Measurements from ENCODE around the gene TRMU. TPM values are rescaled to one million over a fixed set of nuclear protein-coding genes. Genes with fewer than 3 reads are reported as not detected.

Gene TRMU
- total and polyA plus RNA-seq, 4 donors: 22.5 to 64.4 (median 47.6) TPM

DNA sequence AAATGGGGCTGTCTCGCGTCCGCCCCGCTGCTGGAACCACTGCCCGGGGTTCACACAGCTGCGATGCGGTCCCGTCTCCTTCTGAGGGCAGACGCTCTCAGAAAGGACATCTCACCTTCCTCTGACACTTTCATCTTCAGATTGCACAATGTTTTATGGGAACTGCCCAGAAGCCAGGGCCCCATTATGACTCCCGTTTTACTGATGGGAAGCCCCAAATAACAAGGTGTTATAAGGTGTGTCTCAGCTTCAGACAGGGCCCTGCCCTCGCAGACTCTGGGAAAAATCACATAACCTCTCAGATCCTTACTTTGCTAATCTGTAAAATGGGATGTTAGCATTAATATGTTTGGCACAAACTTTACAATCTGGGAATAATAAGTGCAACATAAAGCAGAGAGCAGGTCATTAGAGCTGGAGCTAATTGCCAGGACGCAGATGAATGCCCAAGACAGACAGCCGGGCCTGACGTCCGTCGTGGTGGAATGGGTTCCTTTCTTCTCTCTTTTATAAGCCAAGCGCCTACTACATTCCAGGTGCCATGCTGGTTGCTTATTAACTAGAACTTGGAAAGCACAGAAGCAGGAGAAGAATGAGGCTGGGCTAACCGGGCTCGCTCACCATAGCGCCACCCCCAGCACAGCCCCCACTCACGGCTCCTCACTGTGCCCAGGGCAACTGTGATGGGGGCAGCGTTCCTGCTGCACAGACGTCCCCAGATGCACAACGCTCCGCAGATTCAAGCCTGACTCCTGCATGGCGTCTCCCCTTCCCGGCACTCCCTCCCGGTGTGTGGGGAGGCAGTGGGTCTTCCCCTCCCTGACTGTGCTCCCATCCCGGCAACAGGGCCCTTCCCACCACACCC lies 43.8 kb downstream of the TRMU start:
- DNase-seq (ENCODE audit: low read depth in 4 of 6, low spot score in 6 of 6): peak in 2 of 6 donors; percentile 13 to 40
- no peaks in the 10 kb centered on the region for H3K9me3 ChIP-seq (ENCODE audit: control insufficient read depth, insufficient read depth, low read length)
- H3K4me1 ChIP-seq (ENCODE audit: control insufficient read depth, insufficient read depth, low read length): peaks cover 28% of the 10 kb centered on the region
- H3K36me3 ChIP-seq (ENCODE audit: control insufficient read depth, insufficient read depth, low read length): peaks cover 47% of the 10 kb centered on the region
- H3K27ac ChIP-seq (ENCODE audit: low read depth, low read length): no peak overlapping the region
- peaks cover 2% of the 10 kb centered on the region for H3K27me3 ChIP-seq (ENCODE audit: control insufficient read depth, insufficient read depth, low read length)
- H3K4me3 ChIP-seq (ENCODE audit: low read depth, low read length): no peak overlapping the region
- WGBS (ENCODE audit: insufficient coverage): 56% methylated on average over 24 of the region's 29 CpGs

DNA sequence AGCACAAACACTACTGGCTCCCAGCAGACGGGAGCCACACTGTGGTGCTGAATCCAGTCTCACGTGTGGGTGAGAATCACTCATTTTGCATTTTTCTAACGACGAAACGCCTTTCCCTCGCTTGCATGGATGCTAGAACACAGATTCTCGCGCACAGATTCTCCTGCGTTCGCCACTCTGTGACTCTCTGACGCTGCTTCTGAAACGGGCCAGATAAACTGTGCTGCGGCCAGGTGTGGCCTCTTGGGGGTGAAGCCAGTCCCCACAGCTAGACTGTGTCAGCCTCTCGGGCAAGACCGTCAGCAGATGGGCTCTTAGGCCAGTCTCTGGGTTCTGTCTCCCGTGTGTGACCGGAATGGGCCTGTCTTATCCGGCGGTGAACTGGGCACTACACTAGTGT lies 44.6 kb downstream of the TRMU start:
- 79% methylated on average over 19 of the region's 19 CpGs for WGBS (ENCODE audit: insufficient coverage)
- Histone ChIP-seq H3K4me3 (ENCODE audit: low read depth, low read length) (no peak overlapping the region), H3K9me3 (ENCODE audit: control insufficient read depth, insufficient read depth, low read length) (no peaks in the 10 kb centered on the region), H3K4me1 (ENCODE audit: control insufficient read depth, insufficient read depth, low read length) (peaks cover 28% of the 10 kb centered on the region), H3K27ac (ENCODE audit: low read depth, low read length) (no peak overlapping the region), H3K27me3 (ENCODE audit: control insufficient read depth, insufficient read depth, low read length) (peaks cover 2% of the 10 kb centered on the region), H3K36me3 (ENCODE audit: control insufficient read depth, insufficient read depth, low read length) (peaks cover 40% of the 10 kb centered on the region)
- peak in 1 of 6 donors; percentile 9 for DNase-seq (ENCODE audit: low read depth in 4 of 6, low spot score in 6 of 6)

DNA sequence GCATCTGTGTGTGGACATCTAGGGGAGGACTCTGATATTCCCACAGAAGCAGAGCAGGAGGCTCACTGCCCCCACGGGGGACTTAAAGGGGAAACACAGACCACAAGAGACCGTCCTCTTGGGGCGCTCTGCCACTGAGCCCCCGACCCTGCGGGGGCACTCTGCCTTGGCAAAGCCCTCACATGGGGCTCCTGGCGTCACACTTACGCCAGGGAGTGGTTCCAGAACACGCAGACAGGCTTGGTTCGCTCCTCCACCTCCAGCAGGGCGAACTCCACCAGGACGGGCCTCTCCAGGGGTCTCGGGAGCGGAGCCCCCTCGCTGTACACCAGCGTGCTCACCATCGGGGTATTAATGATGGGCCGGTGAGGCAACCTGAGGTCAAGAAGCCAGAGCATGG lies 45.1 kb downstream of the TRMU start:
- 89% methylated on average over 13 of the region's 17 CpGs for WGBS (ENCODE audit: insufficient coverage)
- H3K9me3 ChIP-seq (ENCODE audit: control insufficient read depth, insufficient read depth, low read length): no peaks in the 10 kb centered on the region
- no peak overlapping the region for H3K4me3 ChIP-seq (ENCODE audit: low read depth, low read length)

DNA sequence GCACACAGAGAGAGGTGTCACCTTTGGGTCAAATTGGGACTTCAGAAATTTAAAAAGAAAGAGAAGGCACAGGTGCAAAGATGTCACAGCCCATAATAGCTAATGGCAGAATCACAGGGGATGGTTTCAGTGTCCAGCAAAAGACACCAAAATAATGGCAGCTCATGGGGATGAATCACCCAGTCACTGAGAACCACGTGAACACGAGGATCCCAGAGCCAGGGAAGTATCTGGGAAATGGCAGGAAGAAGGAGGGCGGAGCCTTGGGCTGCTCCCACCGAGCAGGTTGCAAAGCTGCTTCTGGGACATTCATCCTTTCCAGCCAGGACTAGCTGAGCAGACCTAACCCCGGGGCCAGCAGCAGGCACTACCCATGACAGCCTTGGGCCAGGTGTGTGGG lies 45.6 kb downstream of the TRMU start:
- DNase-seq (ENCODE audit: low read depth in 4 of 6, low spot score in 6 of 6): no peak
- Histone ChIP-seq H3K4me1 (ENCODE audit: control insufficient read depth, insufficient read depth, low read length) (peaks cover 28% of the 10 kb centered on the region), H3K27me3 (ENCODE audit: control insufficient read depth, insufficient read depth, low read length) (peaks cover 2% of the 10 kb centered on the region), H3K4me3 (ENCODE audit: low read depth, low read length) (no peak overlapping the region), H3K27ac (ENCODE audit: low read depth, low read length) (no peak overlapping the region), H3K36me3 (ENCODE audit: control insufficient read depth, insufficient read depth, low read length) (peaks cover 39% of the 10 kb centered on the region), H3K9me3 (ENCODE audit: control insufficient read depth, insufficient read depth, low read length) (no peaks in the 10 kb centered on the region)
- WGBS (ENCODE audit: insufficient coverage): 66% methylated on average over 3 of the region's 5 CpGs

More for the DNA sequence above, 45.1 kb downstream of the TRMU start:
- peaks cover 2% of the 10 kb centered on the region for H3K27me3 ChIP-seq (ENCODE audit: control insufficient read depth, insufficient read depth, low read length)
- H3K27ac ChIP-seq (ENCODE audit: low read depth, low read length): no peak overlapping the region
- peaks cover 38% of the 10 kb centered on the region for H3K36me3 ChIP-seq (ENCODE audit: control insufficient read depth, insufficient read depth, low read length)
- peaks cover 28% of the 10 kb centered on the region for H3K4me1 ChIP-seq (ENCODE audit: control insufficient read depth, insufficient read depth, low read length)
- no peak for DNase-seq (ENCODE audit: low read depth in 4 of 6, low spot score in 6 of 6)

DNA sequence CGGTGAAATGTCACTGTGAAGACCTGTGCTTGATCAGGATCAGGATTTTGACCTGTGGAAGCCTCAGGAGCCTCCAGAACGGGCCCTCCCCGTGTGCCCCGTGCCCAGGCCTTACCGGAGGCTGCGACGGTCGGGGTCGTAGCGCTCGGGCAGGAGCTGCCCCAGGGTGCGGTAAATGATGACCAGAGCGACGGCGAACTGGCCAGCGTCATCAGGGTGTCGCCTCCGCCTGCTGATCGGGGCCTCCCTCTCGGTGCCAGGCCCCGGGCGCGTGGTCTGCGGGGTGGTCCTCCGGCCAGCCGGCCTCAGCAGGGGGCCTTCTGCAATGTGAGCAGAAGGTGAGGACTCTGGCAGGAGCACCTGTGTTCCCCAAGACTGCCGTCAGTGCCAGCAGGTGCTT lies 46.2 kb downstream of the TRMU start:
- Histone ChIP-seq H3K9me3 (ENCODE audit: control insufficient read depth, insufficient read depth, low read length) (no peaks in the 10 kb centered on the region), H3K4me1 (ENCODE audit: control insufficient read depth, insufficient read depth, low read length) (peaks cover 28% of the 10 kb centered on the region), H3K4me3 (ENCODE audit: low read depth, low read length) (no peak overlapping the region), H3K36me3 (ENCODE audit: control insufficient read depth, insufficient read depth, low read length) (peaks cover 41% of the 10 kb centered on the region), H3K27me3 (ENCODE audit: control insufficient read depth, insufficient read depth, low read length) (peaks cover 2% of the 10 kb centered on the region), H3K27ac (ENCODE audit: low read depth, low read length) (no peak overlapping the region)
- no peak for DNase-seq (ENCODE audit: low read depth in 4 of 6, low spot score in 6 of 6)
- 96% methylated on average over 26 of the region's 27 CpGs for WGBS (ENCODE audit: insufficient coverage)

DNA sequence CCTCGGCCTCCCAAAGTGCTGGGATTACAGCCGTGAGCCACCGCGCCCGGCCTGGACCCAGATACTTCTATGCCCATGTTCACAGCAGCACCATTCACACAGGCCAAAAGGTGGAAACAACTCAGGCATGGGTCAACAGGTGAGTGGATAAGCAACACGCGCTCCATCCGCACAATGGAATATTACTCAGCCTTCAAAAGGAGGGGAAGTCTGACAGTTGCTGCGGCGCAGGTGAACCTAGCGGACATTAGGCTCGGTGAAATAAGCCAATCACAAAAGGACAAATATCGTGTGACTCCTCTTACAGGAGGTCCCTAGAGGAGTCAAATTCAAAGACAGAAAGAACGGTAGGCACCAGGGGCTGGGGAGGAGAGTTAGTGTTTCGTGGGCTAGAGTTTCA lies 47.0 kb downstream of the TRMU start:
- H3K36me3 ChIP-seq (ENCODE audit: control insufficient read depth, insufficient read depth, low read length): peaks cover 33% of the 10 kb centered on the region
- WGBS (ENCODE audit: insufficient coverage): 97% methylated on average over 12 of the region's 15 CpGs

GRCh38 chr22:46386312-46386711 lies 50.8 kb downstream of the TRMU start:
- Histone ChIP-seq H3K4me3 (ENCODE audit: low read depth, low read length) (no peak overlapping the region), H3K9me3 (ENCODE audit: control insufficient read depth, insufficient read depth, low read length) (no peaks in the 10 kb centered on the region), H3K4me1 (ENCODE audit: control insufficient read depth, insufficient read depth, low read length) (no peaks in the 10 kb centered on the region), H3K36me3 (ENCODE audit: control insufficient read depth, insufficient read depth, low read length) (peaks cover 35% of the 10 kb centered on the region), H3K27ac (ENCODE audit: low read depth, low read length) (no peak overlapping the region), H3K27me3 (ENCODE audit: control insufficient read depth, insufficient read depth, low read length) (no peaks in the 10 kb centered on the region)
- 97% methylated on average over 24 of the region's 27 CpGs for WGBS (ENCODE audit: insufficient coverage)
- DNase-seq (ENCODE audit: low read depth in 4 of 6, low spot score in 6 of 6): no peak

More for the DNA sequence above, 47.0 kb downstream of the TRMU start:
- Histone ChIP-seq H3K27ac (ENCODE audit: low read depth, low read length) (no peak overlapping the region), H3K4me3 (ENCODE audit: low read depth, low read length) (no peak overlapping the region), H3K4me1 (ENCODE audit: control insufficient read depth, insufficient read depth, low read length) (peaks cover 25% of the 10 kb centered on the region), H3K27me3 (ENCODE audit: control insufficient read depth, insufficient read depth, low read length) (peaks cover 2% of the 10 kb centered on the region), H3K9me3 (ENCODE audit: control insufficient read depth, insufficient read depth, low read length) (no peaks in the 10 kb centered on the region)
- DNase-seq (ENCODE audit: low read depth in 4 of 6, low spot score in 6 of 6): no peak

DNA sequence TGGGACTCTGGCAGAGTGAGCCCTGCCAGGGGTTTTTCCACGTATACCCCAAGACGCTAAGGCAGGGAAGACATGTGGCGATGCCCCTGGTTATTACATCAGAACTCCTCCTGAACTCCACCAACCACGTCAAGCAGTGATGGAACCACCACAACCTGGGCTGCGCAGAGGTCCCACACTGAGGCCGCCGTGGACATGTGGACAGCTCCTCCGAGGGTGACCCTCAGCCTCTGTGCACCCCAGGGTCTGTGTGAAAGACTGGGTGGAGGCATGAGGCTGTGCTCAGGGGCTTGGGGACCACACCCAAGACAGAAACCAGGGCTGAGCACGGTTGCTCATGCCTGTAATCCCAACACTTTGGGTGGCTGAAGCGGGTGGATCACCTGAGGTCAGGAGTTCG lies 52.2 kb downstream of the TRMU start:
- WGBS (ENCODE audit: insufficient coverage): 96% methylated on average over 8 of the region's 11 CpGs
- no peaks in the 10 kb centered on the region for H3K9me3 ChIP-seq (ENCODE audit: control insufficient read depth, insufficient read depth, low read length)
- no peak overlapping the region for H3K4me3 ChIP-seq (ENCODE audit: low read depth, low read length)
- peaks cover 34% of the 10 kb centered on the region for H3K36me3 ChIP-seq (ENCODE audit: control insufficient read depth, insufficient read depth, low read length)
- H3K4me1 ChIP-seq (ENCODE audit: control insufficient read depth, insufficient read depth, low read length): no peaks in the 10 kb centered on the region
- H3K27me3 ChIP-seq (ENCODE audit: control insufficient read depth, insufficient read depth, low read length): no peaks in the 10 kb centered on the region
- no peak for DNase-seq (ENCODE audit: low read depth in 4 of 6, low spot score in 6 of 6)
- H3K27ac ChIP-seq (ENCODE audit: low read depth, low read length): no peak overlapping the region

DNA sequence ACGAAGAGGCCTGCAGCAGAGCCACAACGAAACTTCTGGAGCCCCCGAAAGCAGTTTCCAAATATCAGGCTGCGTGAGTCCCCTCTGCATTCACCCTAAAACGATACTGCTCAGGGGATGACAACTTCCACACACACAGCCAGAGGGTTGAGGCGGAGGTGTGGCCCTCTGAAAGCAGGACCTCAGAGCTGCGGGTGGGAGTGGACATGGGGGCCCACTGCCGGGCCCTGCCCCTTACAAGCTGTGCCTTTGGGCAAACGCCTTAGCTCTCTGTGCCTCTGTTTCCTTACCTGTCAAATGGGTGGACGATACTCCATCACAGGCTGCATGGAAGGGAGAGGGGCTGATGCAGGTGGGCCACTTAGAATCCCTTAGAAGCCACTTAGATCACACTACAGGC lies 53.1 kb downstream of the TRMU start:
- no peak for DNase-seq (ENCODE audit: low read depth in 4 of 6, low spot score in 6 of 6)
- Histone ChIP-seq H3K9me3 (ENCODE audit: control insufficient read depth, insufficient read depth, low read length) (no peaks in the 10 kb centered on the region), H3K27ac (ENCODE audit: low read depth, low read length) (no peak overlapping the region), H3K36me3 (ENCODE audit: control insufficient read depth, insufficient read depth, low read length) (peaks cover 35% of the 10 kb centered on the region), H3K4me1 (ENCODE audit: control insufficient read depth, insufficient read depth, low read length) (no peaks in the 10 kb centered on the region), H3K4me3 (ENCODE audit: low read depth, low read length) (no peak overlapping the region), H3K27me3 (ENCODE audit: control insufficient read depth, insufficient read depth, low read length) (no peaks in the 10 kb centered on the region)
- 99% methylated on average over 8 of the region's 10 CpGs for WGBS (ENCODE audit: insufficient coverage)

GRCh38 chr22:46389081-46389480 lies 53.6 kb downstream of the TRMU start:
- no peaks in the 10 kb centered on the region for H3K4me1 ChIP-seq (ENCODE audit: control insufficient read depth, insufficient read depth, low read length)
- no peak overlapping the region for H3K4me3 ChIP-seq (ENCODE audit: low read depth, low read length)
- H3K36me3 ChIP-seq (ENCODE audit: control insufficient read depth, insufficient read depth, low read length): peaks cover 39% of the 10 kb centered on the region
- no peaks in the 10 kb centered on the region for H3K9me3 ChIP-seq (ENCODE audit: control insufficient read depth, insufficient read depth, low read length)
- H3K27ac ChIP-seq (ENCODE audit: low read depth, low read length): no peak overlapping the region
- no peaks in the 10 kb centered on the region for H3K27me3 ChIP-seq (ENCODE audit: control insufficient read depth, insufficient read depth, low read length)
- WGBS (ENCODE audit: insufficient coverage): 94% methylated on average over 29 of the region's 30 CpGs
- no peak for DNase-seq (ENCODE audit: low read depth in 4 of 6, low spot score in 6 of 6)
